NB4 (cell line): ENCODE results near the gene KLF16.
A peak's percentile ranks its signal among the peaks of the same experiment; 100 is the strongest.

Source experiments
- DNase-seq: peaks from one replicate; pipeline ENCODE4 v3.0.0; 2010; ENCODE audit warnings: low read depth
- H3K4me3 ChIP-seq: one replicate; pipeline ENCODE4 v1.5.1; 2011; ENCODE audit warnings: mild to moderate bottlenecking, low read depth, low read length, moderate library complexity
- CTCF ChIP-seq: IDR thresholded peaks from one replicate; pipeline ENCODE4 v1.5.1; 2012; ENCODE audit warnings: low read depth, low read length
- MAX ChIP-seq: IDR thresholded peaks from 2 replicates; pipeline ENCODE4 v1.6.1; 2011; ENCODE audit warnings: low read depth, low read length
- MYC ChIP-seq: IDR thresholded peaks from 2 replicates; pipeline ENCODE4 v1.6.1; 2011; ENCODE audit warnings: low read depth, low read length
- POLR2A ChIP-seq: IDR thresholded peaks from 2 replicates; pipeline ENCODE4 v1.6.1; 2011; ENCODE audit warnings: mild to moderate bottlenecking; ENCODE audit not compliant: insufficient read length; ENCODE audit errors: extremely low read depth

The KLF16 gene

GRCh38 chr19:1829958-1830357 is 33.4 kb downstream of the KLF16 start:
- H3K4me3 ChIP-seq, result no peak overlapping the region
- no peak for DNase-seq
- TF ChIP-seq MAX (no peak), MYC (no peak), POLR2A (no peak), CTCF (no peak)

DNA sequence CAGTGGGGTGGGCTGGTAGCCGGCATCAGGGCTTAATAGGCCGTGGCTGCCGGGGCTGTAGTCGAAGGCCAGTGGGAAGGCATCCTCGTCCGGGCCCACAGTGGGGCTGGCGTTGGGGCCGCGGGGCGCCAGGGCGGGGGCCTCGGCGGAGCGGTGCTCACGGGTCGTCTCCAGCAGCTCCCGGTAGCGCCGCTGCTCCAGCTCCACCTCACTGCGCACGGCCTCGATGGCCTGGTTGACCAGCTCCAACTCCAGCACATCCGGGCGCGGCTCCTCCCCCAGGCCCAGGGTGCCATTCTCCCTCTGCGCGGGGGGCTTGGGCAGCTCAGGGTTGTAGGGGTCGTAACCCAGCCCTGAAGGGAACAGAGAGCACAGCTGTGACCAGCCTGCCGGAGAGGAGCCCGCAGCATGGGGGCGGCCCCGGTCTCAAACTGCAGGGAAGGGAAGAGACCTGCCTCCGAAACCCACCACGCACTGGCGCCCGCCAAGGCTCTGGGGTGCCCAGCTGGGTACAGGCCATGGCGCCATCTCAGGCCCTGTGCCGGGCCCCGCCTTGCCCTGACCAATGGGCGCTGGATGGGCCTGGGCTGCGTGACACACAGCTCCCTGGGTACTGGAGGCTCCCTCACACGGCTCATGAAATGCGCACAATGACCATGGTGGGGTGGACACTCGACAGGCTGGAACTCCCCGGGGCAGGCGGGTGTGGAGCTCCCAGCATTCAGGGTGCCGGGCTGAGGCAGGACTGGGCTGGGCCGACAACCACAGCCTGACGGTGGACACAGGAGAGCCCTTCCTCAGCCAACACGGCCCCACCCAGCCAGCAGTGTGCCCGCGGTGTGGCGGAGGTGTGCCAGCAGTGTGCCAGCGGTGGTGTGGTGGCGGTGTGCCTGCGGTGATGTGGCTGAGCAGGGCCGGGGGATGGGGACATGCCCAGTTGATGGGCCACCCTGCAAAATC is 34.8 kb downstream of the KLF16 start:
- no peak for DNase-seq
- TF ChIP-seq MAX (no peak), CTCF (no peak), POLR2A (no peak), MYC (no peak)
- H3K4me3 ChIP-seq, result no peak overlapping the region

DNA sequence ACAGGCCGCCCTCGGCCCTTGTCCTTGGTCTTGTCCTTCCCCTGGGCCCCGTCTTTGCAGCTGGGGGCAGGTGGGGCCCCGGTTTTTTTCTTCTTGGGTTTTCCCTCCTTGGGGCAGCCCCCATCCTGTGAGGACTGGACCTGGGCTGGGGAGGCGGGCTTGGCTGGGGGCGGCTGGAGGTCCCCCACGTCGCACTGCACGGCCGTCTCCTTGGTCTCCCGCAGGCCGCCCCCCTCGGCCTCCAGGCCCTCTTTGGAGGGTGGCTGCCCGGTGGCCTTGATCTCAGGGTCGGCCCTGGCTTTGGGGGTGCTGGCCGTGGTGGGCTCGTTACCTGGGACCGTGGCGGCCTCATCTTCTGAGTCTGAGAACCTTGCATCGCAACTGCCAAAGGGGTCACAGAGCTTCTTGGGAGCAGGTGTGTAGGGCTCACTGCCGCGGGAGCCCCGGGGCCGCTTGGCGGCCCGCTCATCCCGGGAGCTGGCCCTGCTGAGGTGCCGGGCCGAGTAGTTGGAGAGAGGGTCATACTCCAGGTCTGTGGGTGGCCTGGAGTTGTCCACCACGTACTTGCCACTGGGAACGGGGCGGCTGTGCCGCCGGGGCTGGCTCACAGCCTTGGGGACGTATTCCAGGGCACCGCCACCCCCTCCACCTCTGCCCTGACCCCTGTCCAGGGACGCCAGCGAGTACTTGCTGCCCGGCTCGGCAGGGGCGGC is 35.7 kb downstream of the KLF16 start:
- DNase-seq, result no peak
- TF ChIP-seq CTCF (no peak), POLR2A (no peak)
- H3K4me3 ChIP-seq, result no peak overlapping the region

GRCh38 chr19:1826557-1827521 is 36.5 kb downstream of the KLF16 start:
- no peak for DNase-seq
- TF ChIP-seq CTCF (no peak), MYC (no peak), POLR2A (no peak), MAX (no peak)
- no peak overlapping the region for H3K4me3 ChIP-seq

DNA sequence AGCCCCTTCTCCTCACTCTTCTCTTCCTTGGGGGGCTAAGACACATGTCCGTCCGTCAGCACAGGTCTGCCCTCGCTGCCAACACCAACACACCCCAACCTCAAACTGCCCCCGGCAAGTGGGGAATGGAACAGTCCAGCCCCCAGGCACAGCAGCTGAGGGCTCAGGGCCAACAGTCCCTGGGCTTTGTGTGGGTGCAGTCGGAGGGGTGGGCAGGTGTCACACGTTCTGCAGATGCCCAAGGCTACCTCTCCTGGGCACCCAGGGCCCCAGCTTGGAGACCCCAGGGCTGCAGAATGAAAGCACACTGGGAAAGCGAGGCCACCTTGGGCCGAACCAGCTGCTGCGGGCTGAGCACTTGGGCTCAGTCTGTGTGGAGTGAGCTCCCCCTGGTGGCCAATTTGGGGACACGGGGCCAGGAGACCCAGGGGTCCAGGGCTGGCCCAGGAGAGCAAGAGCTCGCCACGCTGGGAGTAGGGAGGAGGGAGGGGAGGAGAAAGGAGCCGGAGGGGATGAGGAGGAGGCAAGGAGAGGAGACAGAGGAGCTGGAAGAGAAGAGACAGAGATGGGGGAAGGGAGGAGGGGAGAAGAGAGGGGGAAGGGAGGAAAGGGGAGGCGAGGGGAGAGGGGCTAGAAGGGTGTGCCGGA is 37.3 kb downstream of the KLF16 start:
- TF ChIP-seq CTCF, result peak; percentile 67
- no peak for TF ChIP-seq POLR2A
- peak; percentile 64 for DNase-seq
- H3K4me3 ChIP-seq, result no peak overlapping the region
